Measurements from ENCODE around the gene MAN1C1.
A peak's percentile ranks its signal among the peaks of the same experiment; 100 is the strongest.
"Not testable (repeated sequence)": the region's sequence is repeated elsewhere in the genome, so short reads cannot be mapped to it uniquely, and the experiment has no call there.

Gene MAN1C1

DNA sequence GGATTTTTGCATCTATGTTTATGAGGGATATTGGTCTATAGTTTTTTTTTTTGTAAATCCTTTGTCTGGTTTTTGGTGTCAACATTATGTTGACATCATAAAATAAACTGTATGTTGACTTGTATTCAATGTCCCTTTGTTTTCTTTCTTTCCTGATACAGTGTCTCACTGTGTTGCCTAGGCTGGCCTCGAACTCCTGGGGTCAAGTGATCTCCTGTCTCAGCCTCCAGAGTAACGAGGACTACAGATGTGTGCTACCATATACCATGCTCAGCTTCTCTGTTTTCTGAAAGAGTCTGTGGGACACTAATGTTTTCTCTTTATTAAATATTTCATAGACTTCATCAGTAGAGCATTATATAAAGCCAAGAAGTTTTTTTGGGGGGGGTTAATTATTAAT, 18.3 kb downstream of the MAN1C1 start:
- no peak for DNase-seq (ENCODE audit: low read depth)

DNA sequence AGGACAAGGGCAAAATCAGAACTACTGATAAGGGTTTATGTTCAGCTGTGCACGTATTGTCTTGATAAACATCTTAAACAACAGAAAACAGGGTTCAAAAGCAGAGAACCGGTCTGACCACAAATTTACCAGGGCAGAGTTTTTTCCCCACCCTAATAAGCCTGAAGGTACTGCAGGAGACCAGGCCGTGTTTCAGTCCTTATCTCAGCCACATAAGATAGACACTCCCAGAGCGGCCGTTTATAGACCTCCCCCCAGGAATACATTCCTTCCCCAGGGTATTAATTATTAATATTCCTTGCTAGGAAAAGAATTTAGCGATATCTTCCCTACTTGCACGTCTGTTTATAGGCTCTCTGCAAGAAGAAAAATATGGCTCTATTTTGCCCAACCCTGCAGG, 19.6 kb downstream of the MAN1C1 start:
- not testable (repeated sequence) for DNase-seq (ENCODE audit: low read depth)

DNA sequence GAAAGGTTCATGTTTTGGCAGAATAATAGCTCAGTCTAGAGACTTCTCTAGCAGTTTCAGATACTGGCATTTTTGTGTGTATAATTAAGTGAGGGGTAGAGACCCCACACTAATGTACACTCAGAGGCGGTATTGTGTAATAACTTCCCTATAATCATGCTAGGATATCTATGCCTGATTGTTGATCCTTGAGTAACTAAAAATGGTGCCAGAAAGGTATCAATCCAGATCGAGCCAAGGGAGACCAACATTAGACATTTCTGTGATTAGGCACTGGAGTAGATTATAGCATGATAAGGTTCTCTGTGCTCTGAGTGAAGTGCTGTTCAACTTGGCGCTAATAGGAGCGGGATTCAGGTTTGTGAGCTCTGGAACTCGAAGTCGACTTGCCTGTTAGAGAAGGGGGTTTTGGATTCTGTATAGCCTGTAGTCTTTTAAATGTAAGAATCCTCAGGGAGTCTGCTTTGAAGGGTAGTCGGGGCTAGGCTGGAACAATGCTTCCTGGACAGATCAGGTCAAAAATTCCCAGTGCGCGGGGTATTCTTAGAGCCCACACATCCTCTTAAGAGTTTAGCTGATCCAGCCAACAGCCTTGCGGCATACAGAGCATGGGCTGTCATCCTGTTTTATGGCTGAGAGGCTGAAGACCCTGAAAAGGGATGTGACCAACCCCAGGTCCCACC, 24.2 kb downstream of the MAN1C1 start:
- no peak for DNase-seq (ENCODE audit: low read depth)

DNA sequence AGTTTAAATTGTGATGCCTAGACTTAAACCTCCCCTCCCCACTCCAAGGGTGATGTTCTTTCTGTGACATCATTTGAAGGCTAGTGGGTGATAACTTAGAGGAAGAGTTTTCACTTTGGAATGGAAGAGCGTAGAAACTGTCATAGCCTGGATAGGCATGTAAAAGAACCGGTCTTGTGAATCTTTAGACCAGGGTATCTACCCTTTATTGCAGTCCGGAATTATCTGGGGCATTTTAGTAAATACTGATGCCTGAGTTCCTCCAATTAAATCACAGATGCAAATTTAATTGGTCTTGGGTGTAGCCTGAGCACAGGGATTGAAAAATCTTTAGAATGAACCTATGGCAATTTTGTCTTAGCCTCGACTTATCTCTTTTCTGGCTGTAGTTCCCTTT, 24.7 kb downstream of the MAN1C1 start:
- DNase-seq (ENCODE audit: low read depth) = no peak

DNA sequence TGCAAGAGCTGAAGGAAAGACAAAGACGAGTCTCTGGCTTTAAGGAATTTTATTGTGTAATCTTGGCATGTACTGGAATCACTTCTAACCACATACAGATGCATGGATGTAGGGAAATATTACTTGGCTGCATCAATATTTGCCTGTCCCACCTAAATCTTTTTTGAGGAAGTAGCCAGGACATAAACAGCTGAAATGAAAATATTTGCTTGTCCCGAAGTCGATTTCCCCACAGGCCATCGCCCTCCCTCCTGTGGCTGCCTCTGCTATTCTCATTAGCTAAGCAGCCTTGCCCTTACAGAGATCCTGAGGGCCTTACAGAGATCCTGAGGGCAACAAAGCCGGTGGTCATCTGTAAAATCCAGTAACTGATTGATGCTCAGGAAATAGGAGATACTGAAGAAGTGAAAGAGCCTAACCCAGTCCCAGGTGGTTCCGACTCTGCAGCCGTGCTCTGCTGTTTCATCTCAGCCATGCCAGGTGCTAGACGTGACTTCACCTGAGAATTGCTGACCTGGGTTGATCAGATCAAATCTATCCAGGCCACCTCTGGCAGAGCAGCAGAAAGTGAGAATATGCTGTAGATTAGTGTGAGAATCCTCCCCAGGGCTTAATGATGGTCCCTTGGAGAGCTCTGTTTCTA, 25.5 kb downstream of the MAN1C1 start:
- DNase-seq (ENCODE audit: low read depth) = peak; percentile 50

DNA sequence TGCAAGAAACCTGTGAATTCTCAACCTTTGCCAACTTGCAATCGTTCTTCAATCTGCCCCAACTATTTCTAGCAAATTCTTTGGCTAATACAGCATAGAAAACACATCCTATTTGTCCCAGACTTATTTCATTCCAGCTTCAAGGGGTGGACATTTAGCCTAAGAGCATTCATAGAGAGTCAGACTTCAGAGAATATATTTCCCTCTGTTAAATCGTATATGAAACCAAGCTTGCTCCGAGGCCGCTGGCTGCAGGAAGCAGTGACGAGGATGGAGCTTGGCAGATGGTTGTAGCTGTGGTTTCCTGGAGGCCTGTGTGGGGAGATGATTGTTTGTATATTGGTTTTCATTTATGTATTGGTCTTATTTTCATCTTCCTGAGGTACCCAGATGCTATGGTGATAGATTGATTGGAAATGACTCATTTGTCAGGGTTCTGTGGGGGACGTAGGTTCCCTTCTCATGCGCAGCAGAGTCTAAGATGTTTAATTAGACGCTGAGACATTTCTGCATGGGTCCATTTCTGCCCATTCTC, 26.1 kb downstream of the MAN1C1 start:
- peak; percentile 21 for DNase-seq (ENCODE audit: low read depth)

DNA sequence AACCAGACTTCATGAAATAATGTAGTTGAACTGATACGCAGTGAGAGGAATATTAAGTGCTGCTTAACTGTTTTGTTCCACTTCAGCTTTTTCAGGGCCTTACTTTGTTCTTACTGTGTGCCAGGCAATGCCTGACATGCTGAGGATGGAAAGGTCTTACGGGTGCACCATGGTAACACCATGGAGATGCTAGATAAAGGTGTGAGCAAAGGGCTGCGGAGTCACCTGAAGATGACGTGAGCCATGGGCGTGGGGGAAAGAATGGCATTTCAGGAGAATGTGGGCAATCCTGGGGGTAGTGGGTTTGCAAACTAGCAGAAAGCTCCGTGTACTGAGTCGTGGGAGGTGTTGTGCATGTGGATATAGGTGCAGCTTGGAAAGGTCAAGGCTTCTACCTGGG, 27.3 kb downstream of the MAN1C1 start:
- no peak for DNase-seq (ENCODE audit: low read depth)

DNA sequence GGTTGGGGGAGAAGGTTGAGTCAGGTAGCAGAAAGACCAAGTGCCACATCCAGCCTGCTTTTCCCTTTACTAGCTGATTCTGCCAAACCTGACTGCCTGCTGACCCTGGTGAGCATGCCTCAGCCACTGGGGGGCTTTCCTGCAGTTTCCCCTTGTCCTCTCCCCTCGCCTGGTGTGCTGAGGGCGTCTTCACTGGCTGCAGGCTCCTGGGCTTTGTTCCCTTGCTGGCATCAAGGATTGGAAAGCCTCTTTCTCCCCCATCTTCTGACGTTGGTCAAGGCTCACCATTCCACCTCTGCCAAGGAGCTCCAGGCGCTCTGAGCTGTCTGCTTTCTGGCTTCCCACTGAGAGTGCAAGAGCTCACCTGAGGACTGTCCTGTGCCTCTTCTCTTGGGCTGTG, 28.4 kb downstream of the MAN1C1 start:
- DNase-seq (ENCODE audit: low read depth) = no peak

DNA sequence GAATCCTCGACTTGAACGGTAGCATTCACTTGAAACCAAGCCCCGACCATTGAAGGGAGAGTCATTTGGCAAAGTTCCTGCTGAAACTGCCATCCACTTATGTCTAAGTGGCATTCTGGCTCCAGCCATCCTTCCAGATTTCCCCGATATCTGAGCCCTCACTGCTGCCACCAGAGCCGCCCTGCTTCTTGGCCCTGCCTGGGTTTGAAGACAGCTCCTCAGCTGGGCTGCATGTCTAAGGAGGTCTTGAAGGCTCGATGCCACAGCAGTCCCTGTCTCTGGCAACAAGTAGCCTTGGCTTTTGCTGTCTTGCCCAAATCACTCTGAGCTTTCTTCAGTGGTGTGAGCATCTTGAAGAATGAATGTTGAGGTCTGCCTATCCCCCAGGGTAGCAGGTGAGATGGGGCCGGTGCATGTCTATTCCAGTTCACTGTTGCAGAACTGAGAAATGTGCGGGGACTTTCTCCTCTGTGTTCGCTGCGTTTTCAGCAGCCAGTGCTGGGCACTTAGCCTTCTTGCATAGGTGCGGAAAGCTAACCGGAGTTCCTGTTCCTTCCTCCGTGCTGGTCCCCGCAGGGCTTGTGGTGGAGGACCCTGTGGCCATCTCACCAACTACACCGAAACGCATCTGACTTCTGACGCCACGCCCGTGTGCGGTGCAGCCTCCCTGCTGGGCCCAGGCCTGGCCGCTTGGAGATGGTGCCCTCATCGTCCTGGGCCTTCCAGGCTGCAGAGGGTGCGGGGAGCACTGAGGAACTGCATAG, 29.2 kb downstream of the MAN1C1 start:
- no peak for DNase-seq (ENCODE audit: low read depth)

DNA sequence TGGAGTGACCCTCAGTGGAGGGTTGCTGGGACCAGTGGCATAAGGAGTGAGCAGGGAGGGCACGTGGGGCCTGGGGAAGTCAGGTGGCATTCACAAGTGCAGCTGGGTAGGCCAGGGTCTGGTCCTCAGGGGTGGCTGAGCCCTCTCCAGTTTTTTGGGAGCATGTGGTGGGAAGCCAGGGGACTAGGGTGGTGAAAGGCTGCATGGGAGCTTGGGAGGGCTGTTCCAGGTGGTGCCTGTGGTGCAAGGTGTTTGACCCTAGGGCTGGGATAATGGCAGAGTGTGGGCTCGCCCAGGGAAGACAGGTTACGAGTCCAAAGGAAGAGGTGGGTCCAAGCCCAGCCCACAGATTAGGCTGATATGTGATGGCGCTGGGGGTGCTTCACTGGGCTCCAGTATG, 30.5 kb downstream of the MAN1C1 start:
- no peak for DNase-seq (ENCODE audit: low read depth)

DNA sequence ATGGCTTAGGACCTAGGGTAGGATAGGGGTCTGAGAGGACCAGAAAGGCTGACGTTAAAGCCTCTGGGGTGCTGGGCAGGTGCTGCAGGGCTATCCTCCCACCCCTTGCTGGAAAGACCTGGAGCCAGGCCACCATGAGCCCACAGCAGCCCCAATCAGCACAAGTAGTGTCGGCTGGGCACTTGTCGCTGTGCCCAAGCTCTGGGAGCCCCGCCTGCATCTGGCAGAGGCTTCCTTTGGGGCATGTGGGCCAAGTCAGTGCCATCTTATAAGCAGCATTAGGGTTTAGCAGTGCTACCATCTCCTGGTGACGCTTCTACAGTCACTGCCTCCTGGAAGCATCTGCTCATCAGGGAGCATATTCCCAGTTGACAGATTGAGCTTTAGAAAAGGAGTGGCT, 31.3 kb downstream of the MAN1C1 start:
- no peak for DNase-seq (ENCODE audit: low read depth)

DNA sequence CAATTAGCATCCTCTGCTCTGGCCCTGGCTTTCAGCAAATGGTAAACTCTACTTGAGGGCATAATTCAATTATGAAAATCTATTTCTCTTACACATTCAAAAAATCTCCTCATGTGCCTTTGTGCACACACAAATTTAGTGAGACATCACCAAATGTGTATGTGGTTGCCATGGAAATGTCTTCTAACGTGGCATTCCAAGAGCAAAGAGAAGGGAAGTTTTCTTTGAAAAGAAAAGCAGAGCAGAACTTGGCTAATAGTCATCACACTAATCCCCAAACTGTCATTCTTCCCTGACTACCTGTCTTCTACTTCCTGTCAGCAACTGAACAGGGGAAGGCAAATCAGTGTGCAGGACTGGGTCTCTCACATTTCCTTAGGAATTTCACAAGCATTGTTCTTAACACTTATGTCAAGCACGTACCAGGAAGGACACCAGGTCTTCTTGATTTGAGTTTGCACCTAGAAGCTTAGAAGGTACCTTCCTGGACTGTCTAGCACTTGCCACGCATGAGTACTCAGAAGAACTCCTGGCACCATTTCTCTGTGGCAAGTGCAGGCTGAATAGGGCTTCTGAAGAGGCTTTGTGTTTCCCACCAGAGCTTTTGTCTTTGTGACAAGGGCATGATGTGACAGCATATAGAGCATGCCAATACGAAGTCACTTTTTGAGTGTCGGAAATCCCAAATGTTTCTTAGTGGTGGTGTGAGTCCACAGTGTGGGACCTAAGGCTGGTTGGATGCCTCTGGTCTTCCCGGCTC, 32.3 kb downstream of the MAN1C1 start:
- peak; percentile 27 for DNase-seq (ENCODE audit: low read depth)

DNA sequence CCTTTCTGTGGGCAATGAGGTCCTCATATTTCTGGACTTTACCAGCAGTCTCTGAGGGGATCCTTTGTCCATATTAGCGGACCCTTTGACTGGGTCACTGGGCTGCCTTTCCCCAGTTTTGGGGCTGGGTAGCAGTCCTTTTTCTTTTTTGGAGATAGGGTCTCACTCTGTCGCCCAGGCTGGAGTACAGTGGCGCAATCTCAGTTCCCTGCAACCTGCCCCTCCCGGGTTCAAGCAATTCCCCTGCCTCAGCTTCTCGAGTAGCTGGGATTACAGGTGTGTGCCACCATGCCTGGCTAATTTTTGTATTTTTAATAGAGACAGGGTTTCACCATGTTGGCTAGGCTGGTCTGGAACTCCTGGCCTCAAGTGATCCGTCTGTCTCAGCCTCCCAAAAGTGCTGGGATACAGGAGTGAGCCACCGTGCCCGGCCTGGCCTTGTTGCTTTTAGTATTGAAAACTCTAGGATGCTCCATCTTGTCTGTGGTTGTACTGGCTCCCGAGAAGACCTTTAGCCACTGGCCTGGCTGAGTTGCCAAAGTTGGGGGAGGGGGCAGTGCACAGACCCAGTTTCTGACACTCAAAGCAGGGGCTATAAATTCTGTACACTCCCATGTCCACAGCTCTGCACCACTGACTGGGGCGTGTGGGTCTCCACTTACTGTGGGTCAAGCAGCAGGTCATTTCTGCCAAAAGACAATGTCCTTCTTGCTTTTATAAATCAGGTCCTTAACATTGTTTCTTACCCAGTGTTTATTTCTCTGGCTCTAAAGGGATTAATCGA, 33.1 kb downstream of the MAN1C1 start:
- DNase-seq (ENCODE audit: low read depth) = no peak

DNA sequence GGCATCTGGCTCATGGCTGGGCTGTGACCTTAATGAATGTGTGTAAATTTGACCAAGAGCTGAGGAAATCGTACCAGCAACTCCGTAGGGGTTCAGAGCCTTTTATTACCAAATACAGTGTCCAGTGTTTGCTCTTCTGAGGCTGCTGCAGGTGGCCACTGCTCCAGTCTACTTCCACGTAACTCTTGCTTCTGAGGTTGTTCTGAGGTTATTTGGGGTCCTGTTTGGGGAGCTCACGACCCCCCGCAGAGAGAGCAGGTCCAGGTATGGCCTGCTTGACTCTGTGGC, 33.6 kb downstream of the MAN1C1 start:
- DNase-seq (ENCODE audit: low read depth) = no peak

DNA sequence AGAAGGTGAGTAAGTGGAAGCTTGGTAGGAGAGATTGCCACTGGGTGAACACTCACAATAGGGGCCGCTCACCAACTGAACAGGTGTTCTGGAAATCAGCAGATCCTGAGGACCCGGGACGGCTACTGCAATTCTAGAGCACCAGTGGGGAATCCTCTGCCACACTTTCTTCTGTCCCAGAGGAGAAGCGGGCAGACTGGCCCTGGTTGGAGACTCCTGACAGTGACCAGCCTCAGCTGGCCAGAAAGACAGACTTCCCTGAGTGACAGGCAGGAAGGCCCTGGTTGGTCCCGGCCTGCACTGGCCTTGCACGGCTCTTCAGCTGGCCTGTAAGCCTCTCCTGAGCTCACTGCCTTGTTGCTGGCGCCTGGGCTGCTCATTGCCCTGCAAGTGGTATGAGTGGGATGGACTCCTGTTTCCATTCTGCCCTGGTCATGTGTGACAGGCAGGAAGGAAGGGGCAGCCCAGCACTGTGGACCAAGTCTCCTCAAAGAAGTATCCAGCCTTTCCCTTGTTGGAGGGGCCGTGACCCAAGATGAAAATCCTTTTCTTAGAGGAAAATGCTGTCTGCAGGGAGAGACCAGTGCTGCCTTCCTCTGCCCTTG, 34.5 kb downstream of the MAN1C1 start:
- DNase-seq (ENCODE audit: low read depth) = no peak

DNA sequence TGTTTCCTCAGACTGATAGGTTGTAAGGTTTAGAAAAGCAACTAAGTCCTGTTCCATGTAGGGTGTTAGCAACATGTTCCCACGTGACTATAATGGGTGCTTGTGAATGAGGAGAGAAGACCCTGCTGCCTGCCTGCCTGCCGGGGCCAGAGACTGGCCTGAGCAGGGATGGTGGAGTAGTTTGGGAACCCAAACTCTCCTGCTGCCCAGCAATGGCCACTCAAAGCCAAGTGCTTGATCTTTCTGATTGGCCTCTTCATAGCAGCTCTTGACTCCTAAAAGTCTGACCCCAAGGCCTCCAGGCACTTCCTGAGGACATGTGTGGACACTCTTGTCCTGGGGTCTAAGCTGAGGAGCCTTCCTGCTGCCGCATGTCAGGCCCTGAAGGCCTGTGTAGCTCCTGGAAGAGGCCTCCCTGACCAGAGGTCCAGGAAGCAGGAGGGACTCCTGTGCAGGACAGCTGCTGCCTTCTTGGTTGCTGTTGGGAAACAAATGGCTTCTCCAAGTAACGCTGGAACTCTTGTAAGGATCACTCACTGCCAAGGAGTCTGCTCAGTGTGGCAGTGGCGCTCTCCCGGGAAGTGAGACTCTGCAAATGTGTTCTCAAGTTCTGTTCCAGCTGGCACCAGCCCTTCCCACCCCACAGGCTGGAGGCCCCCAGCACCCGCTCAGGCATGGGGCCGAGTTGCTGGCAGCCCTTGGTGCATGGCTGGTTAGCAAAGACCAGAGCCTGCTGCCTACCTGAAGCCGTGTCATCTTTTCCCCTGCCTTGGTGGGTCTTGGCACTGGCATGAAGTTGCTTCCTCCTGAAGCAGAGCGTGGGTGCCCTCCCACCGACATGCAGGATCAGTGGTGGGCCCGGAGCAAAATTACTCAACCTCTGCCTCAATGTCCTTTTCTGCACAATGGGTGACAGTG, 35.5 kb downstream of the MAN1C1 start:
- DNase-seq (ENCODE audit: low read depth) = no peak

DNA sequence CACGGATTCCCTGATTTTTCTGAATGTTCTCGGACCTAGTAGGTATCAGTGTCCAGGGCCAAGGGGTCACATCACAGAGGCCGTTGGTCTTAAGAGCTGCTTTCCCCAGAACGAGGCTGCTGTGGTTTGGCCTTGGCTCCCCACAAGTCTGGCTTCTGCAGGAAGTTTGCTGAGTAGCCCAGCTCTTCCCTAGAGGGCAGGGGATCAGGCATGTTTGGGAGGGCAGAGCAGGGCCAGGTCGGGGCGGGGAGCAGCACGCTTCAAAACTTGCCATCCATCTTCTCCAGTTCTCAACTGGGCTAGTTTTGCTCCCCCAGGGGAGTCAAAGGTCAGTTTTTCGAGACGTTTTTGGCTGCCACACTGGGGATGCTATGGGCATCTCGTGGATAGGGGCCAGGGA, 37.0 kb downstream of the MAN1C1 start:
- DNase-seq (ENCODE audit: low read depth) = no peak

DNA sequence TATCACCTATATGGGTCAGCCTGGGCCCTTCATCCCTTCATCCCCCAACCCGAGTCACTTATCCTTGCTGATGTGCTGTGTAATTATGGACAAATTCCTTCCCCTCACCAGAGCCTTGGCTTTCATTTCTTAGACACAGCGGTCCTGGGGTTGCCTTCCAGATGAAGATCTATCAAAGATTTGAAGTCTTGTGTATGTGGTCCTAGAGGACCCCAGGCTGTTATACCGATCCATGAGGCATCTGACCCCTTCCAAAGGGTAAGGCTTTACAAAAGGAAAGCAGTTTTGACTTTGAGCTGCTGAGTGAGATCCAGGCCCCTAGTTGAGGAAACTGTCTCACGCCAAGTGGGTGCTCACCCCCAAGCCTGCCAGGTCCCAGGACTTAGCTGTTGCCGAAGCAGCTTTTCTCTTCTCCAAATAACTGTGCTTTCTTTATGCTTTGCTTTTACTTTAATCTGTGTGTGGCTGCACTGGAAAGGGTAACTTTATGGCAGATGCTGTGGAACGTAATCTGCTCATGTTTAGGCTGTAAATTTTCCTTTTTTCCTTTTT, 37.6 kb downstream of the MAN1C1 start:
- DNase-seq (ENCODE audit: low read depth) = no peak

DNA sequence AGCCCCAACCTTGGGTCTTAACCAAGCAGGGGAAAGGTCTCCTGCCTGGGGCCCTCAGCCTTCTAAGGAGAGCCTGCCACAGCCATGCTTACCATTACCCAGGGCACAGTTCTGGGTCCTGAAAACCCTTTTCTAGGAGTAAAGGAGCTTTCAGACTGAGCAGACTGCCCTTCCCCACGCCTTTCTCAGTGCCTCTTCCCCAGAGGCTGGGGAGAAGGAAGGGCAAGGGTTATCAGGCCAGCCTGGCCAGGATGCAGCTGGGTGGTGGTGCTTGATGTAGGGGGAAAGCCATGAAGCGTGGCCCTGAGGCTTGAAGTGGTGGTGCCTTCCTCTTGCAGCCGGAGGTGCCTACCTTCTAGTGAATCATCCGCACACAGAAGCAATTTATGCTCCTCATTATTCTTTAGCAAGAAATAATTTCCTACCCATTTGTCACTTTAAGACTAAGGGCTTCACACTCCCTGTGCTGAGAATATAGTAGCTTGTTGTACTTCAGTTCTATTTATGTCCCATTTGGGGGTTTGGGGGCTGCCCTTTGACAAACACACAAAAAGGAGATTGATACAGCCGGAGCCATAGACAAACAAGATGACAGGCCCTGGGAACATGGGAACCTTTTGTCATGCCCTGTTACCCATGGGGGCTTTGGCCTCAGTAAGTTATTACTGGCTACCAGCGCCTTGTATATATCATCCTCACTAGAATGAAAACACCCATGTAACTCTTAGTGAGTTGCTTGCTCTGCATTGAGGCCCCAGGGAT, 40.7 kb downstream of the MAN1C1 start:
- DNase-seq (ENCODE audit: low read depth) = no peak

Measured in EH (cell line).